Liver (tissue), 9 donors: ENCODE data around the gene SOX6. TPM values are rescaled to one million over a fixed set of nuclear protein-coding genes. Genes with fewer than 3 reads are reported as not detected.

Experiments
- DNase-seq: peaks from one replicate; pipeline ENCODE4 v3.0.0-alpha.2; 2017; ENCODE audit warnings: low spot score
- H3K27ac ChIP-seq, 2 donors: one replicate each; pipeline ENCODE4 v1.7.0; 2013; ENCODE audit warnings: inconsistent platforms in 2 of 2, low read length in 2 of 2, control low read depth in 1 of 2, low read depth in 1 of 2, mild to moderate bottlenecking in 1 of 2
- H3K27me3 ChIP-seq, 4 donors: one replicate each; pipeline versions ENCODE4 v1.6.1 to v1.7.0; 2013; ENCODE audit warnings: low read length in 3 of 4, inconsistent platforms in 1 of 4, mild to moderate bottlenecking in 1 of 4, moderate library complexity in 1 of 4; ENCODE audit not compliant: control insufficient read depth in 4 of 4, insufficient read depth in 4 of 4
- H3K36me3 ChIP-seq, 4 donors: one replicate each; pipeline versions ENCODE4 v1.6.1 to v1.7.0; 2013; ENCODE audit warnings: low read length in 3 of 4, mild to moderate bottlenecking in 3 of 4, low read depth in 1 of 4, moderate library complexity in 1 of 4; ENCODE audit not compliant: control insufficient read depth in 4 of 4, insufficient read depth in 3 of 4
- H3K4me1 ChIP-seq, 4 donors: one replicate each; pipeline versions ENCODE4 v1.6.1 to v1.7.0; 2013; ENCODE audit warnings: low read length in 3 of 4, mild to moderate bottlenecking in 3 of 4, moderate library complexity in 1 of 4; ENCODE audit not compliant: control insufficient read depth in 4 of 4, insufficient read depth in 4 of 4
- H3K4me3 ChIP-seq, 3 donors: one replicate each; pipeline versions ENCODE4 v1.6.1 to v1.7.0; 2013; ENCODE audit warnings: low read length in 3 of 3, control low read depth in 1 of 3, low read depth in 1 of 3, mild to moderate bottlenecking in 1 of 3
- H3K9ac ChIP-seq, 2 donors: one replicate each; pipeline ENCODE4 v1.7.0; 2013; ENCODE audit warnings: low read length in 2 of 2, mild to moderate bottlenecking in 2 of 2, moderate library complexity in 2 of 2, control low read depth in 1 of 2, low read depth in 1 of 2
- H3K9me3 ChIP-seq, 4 donors: one replicate each; pipeline versions ENCODE4 v1.6.1 to v1.7.0; 2013; ENCODE audit warnings: low read length in 3 of 4; ENCODE audit not compliant: control insufficient read depth in 4 of 4
- EGR1 ChIP-seq, 2 donors: IDR thresholded peaks; 2 replicates each; pipeline ENCODE4 v1.6.1; 2016 to 2018; ENCODE audit warnings: antibody characterized with exemption in 2 of 2, low read depth in 2 of 2
- FOXA1 ChIP-seq: IDR thresholded peaks from 2 replicates; pipeline ENCODE4 v1.6.1; 2016; ENCODE audit warnings: antibody characterized with exemption
- FOXA2 ChIP-seq: IDR thresholded peaks from 2 replicates; pipeline ENCODE4 v1.6.1; 2016; ENCODE audit warnings: antibody characterized with exemption
- GABPA ChIP-seq, 2 donors: IDR thresholded peaks in 1 of 2; conservative IDR thresholded peaks in 1 of 2; 2 replicates each; pipeline ENCODE4 v1.6.1; 2016; ENCODE audit warnings: antibody characterized with exemption in 2 of 2, mild to moderate bottlenecking in 1 of 2, moderate library complexity in 1 of 2
- HNF4A ChIP-seq, 2 donors: conservative IDR thresholded peaks; 2 replicates each; pipeline ENCODE4 v1.6.1; 2016; ENCODE audit warnings: antibody characterized with exemption in 2 of 2, mild to moderate bottlenecking in 2 of 2
- HNF4G ChIP-seq: IDR thresholded peaks from 2 replicates; pipeline ENCODE4 v1.6.1; 2016; ENCODE audit warnings: antibody characterized with exemption
- JUND ChIP-seq, 2 donors: IDR thresholded peaks; 2 replicates each; pipeline ENCODE4 v1.6.1; 2016; ENCODE audit warnings: antibody characterized with exemption in 2 of 2
- NR2F2 ChIP-seq: IDR thresholded peaks from 2 replicates; pipeline ENCODE4 v1.6.1; 2016; ENCODE audit warnings: antibody characterized with exemption
- RAD21 ChIP-seq, 2 donors: IDR thresholded peaks; 2 replicates each; pipeline ENCODE4 v1.6.1; 2016; ENCODE audit warnings: antibody characterized with exemption in 2 of 2, mild to moderate bottlenecking in 2 of 2
- RXRA ChIP-seq, 2 donors: IDR thresholded peaks; 2 replicates each; pipeline ENCODE4 v1.6.1; 2017 to 2018; ENCODE audit warnings: antibody characterized with exemption in 2 of 2, mild to moderate bottlenecking in 1 of 2
- SP1 ChIP-seq: IDR thresholded peaks from 2 replicates; pipeline ENCODE4 v1.6.1; 2018; ENCODE audit warnings: antibody characterized with exemption, mild to moderate bottlenecking
- TAF1 ChIP-seq: conservative IDR thresholded peaks from 2 replicates; pipeline ENCODE4 v1.6.1; 2016; ENCODE audit warnings: antibody characterized with exemption, mild to moderate bottlenecking
- YY1 ChIP-seq: IDR thresholded peaks from 2 replicates; pipeline ENCODE4 v1.6.1; 2016; ENCODE audit warnings: antibody characterized with exemption, mild to moderate bottlenecking
- WGBS: extraction: QIAGEN DNeasy Blood & Tissue Kit; methylation state at CpG from one replicate; pipeline ENCODE4 v1.1.7; 2013; 5-methylcytosine and 5-hydroxymethylcytosine counted together
- polyA plus RNA-seq, 2 donors: library from polyadenylated mRNA; stranded (reverse) in 1 of 2; unstranded in 1 of 2; fragments of 200-250 nt in 1 of 2; fragments of >200 nt in 1 of 2; fragmentation: Nextera tagmentation in 1 of 2; extraction: Ambion mirVana in 1 of 2; gene quantifications; one replicate each; pipeline versions ENCODE4 v1.2.1 to v1.2.3, GENCODE V29; 2013 to 2015
- total RNA-seq, 2 donors: library from RNA; depleted of rRNA; stranded (reverse); fragments of >200 nt; gene quantifications; one replicate each; pipeline ENCODE4 v1.2.3, GENCODE V29; 2014
- TF ChIP-seq, protein P1 (sequence below): fragments of 150-350 bp; IDR thresholded peaks from 2 replicates; pipeline ENCODE4 v1.5.1; 2017; ENCODE audit warnings: improper control_type of control experiment, low read depth, low read length; ENCODE audit not compliant: missing input control
- TF ChIP-seq, protein P2 (sequence below): IDR thresholded peaks from 2 replicates; pipeline ENCODE4 v1.6.1; 2016; ENCODE audit warnings: antibody characterized with exemption, mild to moderate bottlenecking
- TF ChIP-seq, protein P3 (sequence below): IDR thresholded peaks from 2 replicates; pipeline ENCODE4 v1.6.1; 2016; ENCODE audit warnings: antibody characterized with exemption
- TF ChIP-seq, protein P4 (sequence below): IDR thresholded peaks from 2 replicates; pipeline ENCODE4 v1.6.1; 2016; ENCODE audit warnings: antibody characterized with exemption
- TF ChIP-seq, protein P5 (sequence below): IDR thresholded peaks from 2 replicates; pipeline ENCODE4 v1.6.1; 2016; ENCODE audit warnings: antibody characterized with exemption
- donor health status: healthy.
- donor health status: healthy.
- donor health status: healthy.
- donor health status: healthy.
- donor health status: healthy.

SOX6 gene
- total and polyA plus RNA-seq, 4 donors, result 2.4 to 111 (median 14.8) TPM

DNA sequence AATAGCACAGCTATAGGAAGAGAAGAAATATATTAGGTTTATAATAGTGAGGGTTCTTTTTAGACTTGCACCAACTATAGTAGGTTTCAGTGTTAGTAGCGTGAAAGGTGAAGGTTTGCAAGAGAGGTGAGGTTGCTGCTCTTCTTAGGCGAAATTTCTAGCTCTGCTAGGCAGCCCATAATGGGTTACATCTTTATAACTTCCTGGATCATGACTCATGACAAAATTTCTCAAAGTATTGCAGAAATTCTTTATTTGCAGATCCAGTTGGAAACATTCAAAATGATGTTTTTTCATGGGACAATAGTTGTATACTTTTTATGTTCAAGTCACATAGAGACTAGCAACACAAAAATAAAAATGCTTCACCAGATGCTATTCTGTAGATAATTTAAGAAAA, 260.0 kb downstream of the SOX6 start:
- TF ChIP-seq FOXA1 (no peak), HNF4A (conservative IDR thresholded peaks at IDR 0.05) (no peak), FOXA2 (no peak), RXRA (IDR thresholded peaks at IDR 0.05) (no peak), TAF1 (no peak), JUND (IDR thresholded peaks at IDR 0.05) (no peak), NR2F2 (no peak), GABPA (IDR thresholded peaks at IDR 0.05 in 1 of 2, conservative IDR thresholded peaks at IDR 0.05 in 1 of 2) (no peak), EGR1 (IDR thresholded peaks at IDR 0.05; ENCODE audit: low read depth in 2 of 2) (no peak), RAD21 (IDR thresholded peaks at IDR 0.05) (no peak), HNF4G (no peak), YY1 (no peak), SP1 (no peak)
- TF ChIP-seq, protein P1, sequence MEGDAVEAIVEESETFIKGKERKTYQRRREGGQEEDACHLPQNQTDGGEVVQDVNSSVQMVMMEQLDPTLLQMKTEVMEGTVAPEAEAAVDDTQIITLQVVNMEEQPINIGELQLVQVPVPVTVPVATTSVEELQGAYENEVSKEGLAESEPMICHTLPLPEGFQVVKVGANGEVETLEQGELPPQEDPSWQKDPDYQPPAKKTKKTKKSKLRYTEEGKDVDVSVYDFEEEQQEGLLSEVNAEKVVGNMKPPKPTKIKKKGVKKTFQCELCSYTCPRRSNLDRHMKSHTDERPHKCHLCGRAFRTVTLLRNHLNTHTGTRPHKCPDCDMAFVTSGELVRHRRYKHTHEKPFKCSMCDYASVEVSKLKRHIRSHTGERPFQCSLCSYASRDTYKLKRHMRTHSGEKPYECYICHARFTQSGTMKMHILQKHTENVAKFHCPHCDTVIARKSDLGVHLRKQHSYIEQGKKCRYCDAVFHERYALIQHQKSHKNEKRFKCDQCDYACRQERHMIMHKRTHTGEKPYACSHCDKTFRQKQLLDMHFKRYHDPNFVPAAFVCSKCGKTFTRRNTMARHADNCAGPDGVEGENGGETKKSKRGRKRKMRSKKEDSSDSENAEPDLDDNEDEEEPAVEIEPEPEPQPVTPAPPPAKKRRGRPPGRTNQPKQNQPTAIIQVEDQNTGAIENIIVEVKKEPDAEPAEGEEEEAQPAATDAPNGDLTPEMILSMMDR, result no peak
- TF ChIP-seq, protein P2, sequence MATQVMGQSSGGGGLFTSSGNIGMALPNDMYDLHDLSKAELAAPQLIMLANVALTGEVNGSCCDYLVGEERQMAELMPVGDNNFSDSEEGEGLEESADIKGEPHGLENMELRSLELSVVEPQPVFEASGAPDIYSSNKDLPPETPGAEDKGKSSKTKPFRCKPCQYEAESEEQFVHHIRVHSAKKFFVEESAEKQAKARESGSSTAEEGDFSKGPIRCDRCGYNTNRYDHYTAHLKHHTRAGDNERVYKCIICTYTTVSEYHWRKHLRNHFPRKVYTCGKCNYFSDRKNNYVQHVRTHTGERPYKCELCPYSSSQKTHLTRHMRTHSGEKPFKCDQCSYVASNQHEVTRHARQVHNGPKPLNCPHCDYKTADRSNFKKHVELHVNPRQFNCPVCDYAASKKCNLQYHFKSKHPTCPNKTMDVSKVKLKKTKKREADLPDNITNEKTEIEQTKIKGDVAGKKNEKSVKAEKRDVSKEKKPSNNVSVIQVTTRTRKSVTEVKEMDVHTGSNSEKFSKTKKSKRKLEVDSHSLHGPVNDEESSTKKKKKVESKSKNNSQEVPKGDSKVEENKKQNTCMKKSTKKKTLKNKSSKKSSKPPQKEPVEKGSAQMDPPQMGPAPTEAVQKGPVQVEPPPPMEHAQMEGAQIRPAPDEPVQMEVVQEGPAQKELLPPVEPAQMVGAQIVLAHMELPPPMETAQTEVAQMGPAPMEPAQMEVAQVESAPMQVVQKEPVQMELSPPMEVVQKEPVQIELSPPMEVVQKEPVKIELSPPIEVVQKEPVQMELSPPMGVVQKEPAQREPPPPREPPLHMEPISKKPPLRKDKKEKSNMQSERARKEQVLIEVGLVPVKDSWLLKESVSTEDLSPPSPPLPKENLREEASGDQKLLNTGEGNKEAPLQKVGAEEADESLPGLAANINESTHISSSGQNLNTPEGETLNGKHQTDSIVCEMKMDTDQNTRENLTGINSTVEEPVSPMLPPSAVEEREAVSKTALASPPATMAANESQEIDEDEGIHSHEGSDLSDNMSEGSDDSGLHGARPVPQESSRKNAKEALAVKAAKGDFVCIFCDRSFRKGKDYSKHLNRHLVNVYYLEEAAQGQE, result no peak
- TF ChIP-seq, protein P3, sequence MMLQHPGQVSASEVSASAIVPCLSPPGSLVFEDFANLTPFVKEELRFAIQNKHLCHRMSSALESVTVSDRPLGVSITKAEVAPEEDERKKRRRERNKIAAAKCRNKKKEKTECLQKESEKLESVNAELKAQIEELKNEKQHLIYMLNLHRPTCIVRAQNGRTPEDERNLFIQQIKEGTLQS, result no peak
- TF ChIP-seq, protein P4, sequence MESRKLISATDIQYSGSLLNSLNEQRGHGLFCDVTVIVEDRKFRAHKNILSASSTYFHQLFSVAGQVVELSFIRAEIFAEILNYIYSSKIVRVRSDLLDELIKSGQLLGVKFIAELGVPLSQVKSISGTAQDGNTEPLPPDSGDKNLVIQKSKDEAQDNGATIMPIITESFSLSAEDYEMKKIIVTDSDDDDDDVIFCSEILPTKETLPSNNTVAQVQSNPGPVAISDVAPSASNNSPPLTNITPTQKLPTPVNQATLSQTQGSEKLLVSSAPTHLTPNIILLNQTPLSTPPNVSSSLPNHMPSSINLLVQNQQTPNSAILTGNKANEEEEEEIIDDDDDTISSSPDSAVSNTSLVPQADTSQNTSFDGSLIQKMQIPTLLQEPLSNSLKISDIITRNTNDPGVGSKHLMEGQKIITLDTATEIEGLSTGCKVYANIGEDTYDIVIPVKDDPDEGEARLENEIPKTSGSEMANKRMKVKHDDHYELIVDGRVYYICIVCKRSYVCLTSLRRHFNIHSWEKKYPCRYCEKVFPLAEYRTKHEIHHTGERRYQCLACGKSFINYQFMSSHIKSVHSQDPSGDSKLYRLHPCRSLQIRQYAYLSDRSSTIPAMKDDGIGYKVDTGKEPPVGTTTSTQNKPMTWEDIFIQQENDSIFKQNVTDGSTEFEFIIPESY, result no peak
- TF ChIP-seq, protein P5, sequence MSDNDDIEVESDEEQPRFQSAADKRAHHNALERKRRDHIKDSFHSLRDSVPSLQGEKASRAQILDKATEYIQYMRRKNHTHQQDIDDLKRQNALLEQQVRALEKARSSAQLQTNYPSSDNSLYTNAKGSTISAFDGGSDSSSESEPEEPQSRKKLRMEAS, result no peak
- Histone ChIP-seq H3K9me3 (no peaks in the 10 kb centered on the region), H3K27ac (no peak overlapping the region), H3K9ac (no peak overlapping the region), H3K36me3 (no peaks in the 10 kb centered on the region), H3K4me3 (no peak overlapping the region), H3K27me3 (no peaks in the 10 kb centered on the region), H3K4me1 (peaks cover 0 to 26% (median 7%) of the 10 kb centered on the region in 4 donors)
- no peak for DNase-seq
- WGBS, result 89% methylated on average over 2 of the region's 2 CpGs
